Measurements from ENCODE around the gene WWOX.

WWOX gene

GRCh38 chr16:78300469-78300868 is 201.0 kb downstream of the WWOX start:
- Mint-ChIP-seq H3K27ac (no peak overlapping the region), H3K27me3 (ENCODE audit: low read depth) (no peaks in the 10 kb centered on the region), H3K36me3 (ENCODE audit: low read depth) (no peaks in the 10 kb centered on the region), H3K4me3 (no peak overlapping the region), H3K4me1 (ENCODE audit: low read depth) (no peaks in the 10 kb centered on the region), H3K9me3 (no peaks in the 10 kb centered on the region)

GRCh38 chr16:78303946-78304345 is 204.5 kb downstream of the WWOX start:
- H3K4me3 Mint-ChIP-seq, result no peak overlapping the region
- no peaks in the 10 kb centered on the region for H3K36me3 Mint-ChIP-seq (ENCODE audit: low read depth)
- H3K27me3 Mint-ChIP-seq (ENCODE audit: low read depth), result no peaks in the 10 kb centered on the region
- no peaks in the 10 kb centered on the region for H3K9me3 Mint-ChIP-seq
- no peak overlapping the region for H3K27ac Mint-ChIP-seq
- no peaks in the 10 kb centered on the region for H3K4me1 Mint-ChIP-seq (ENCODE audit: low read depth)

GRCh38 chr16:78306361-78306760 is 206.9 kb downstream of the WWOX start:
- Mint-ChIP-seq H3K4me3 (no peak overlapping the region), H3K9me3 (no peaks in the 10 kb centered on the region), H3K27me3 (ENCODE audit: low read depth) (no peaks in the 10 kb centered on the region), H3K27ac (no peak overlapping the region), H3K36me3 (ENCODE audit: low read depth) (no peaks in the 10 kb centered on the region), H3K4me1 (ENCODE audit: low read depth) (peaks cover 2% of the 10 kb centered on the region)

- H3K4me1 Mint-ChIP-seq (ENCODE audit: low read depth), result peaks cover 2% of the 10 kb centered on the region
- H3K36me3 Mint-ChIP-seq (ENCODE audit: low read depth), result no peaks in the 10 kb centered on the region
- no peaks in the 10 kb centered on the region for H3K27me3 Mint-ChIP-seq (ENCODE audit: low read depth)
- no peaks in the 10 kb centered on the region for H3K9me3 Mint-ChIP-seq
- H3K27ac Mint-ChIP-seq, result no peak overlapping the region
- no peak overlapping the region for H3K4me3 Mint-ChIP-seq
Measured at GRCh38 chr16:78307824-78308528, 208.5 kb downstream of the WWOX start.

GRCh38 chr16:78309763-78310162 is 210.3 kb downstream of the WWOX start:
- Mint-ChIP-seq H3K4me1 (ENCODE audit: low read depth) (peaks cover 2% of the 10 kb centered on the region), H3K36me3 (ENCODE audit: low read depth) (no peaks in the 10 kb centered on the region), H3K4me3 (no peak overlapping the region), H3K9me3 (no peaks in the 10 kb centered on the region), H3K27me3 (ENCODE audit: low read depth) (no peaks in the 10 kb centered on the region), H3K27ac (no peak overlapping the region)

GRCh38 chr16:78310196-78310595 is 210.7 kb downstream of the WWOX start:
- no peaks in the 10 kb centered on the region for H3K36me3 Mint-ChIP-seq (ENCODE audit: low read depth)
- H3K4me3 Mint-ChIP-seq, result no peak overlapping the region
- peaks cover 2% of the 10 kb centered on the region for H3K4me1 Mint-ChIP-seq (ENCODE audit: low read depth)
- no peaks in the 10 kb centered on the region for H3K27me3 Mint-ChIP-seq (ENCODE audit: low read depth)
- no peaks in the 10 kb centered on the region for H3K9me3 Mint-ChIP-seq
- H3K27ac Mint-ChIP-seq, result no peak overlapping the region

GRCh38 chr16:78310990-78311561 is 211.6 kb downstream of the WWOX start:
- peaks cover 2% of the 10 kb centered on the region for H3K4me1 Mint-ChIP-seq (ENCODE audit: low read depth)
- H3K36me3 Mint-ChIP-seq (ENCODE audit: low read depth), result no peaks in the 10 kb centered on the region
- H3K9me3 Mint-ChIP-seq, result no peaks in the 10 kb centered on the region
- H3K27ac Mint-ChIP-seq, result no peak overlapping the region
- H3K4me3 Mint-ChIP-seq, result no peak overlapping the region
- H3K27me3 Mint-ChIP-seq (ENCODE audit: low read depth), result no peaks in the 10 kb centered on the region

GRCh38 chr16:78311831-78312230 is 212.4 kb downstream of the WWOX start:
- H3K4me3 Mint-ChIP-seq, result no peak overlapping the region

GRCh38 chr16:78317564-78318240 is 218.2 kb downstream of the WWOX start:
- H3K4me1 Mint-ChIP-seq (ENCODE audit: low read depth), result no peaks in the 10 kb centered on the region
- no peaks in the 10 kb centered on the region for H3K27me3 Mint-ChIP-seq (ENCODE audit: low read depth)
- no peak overlapping the region for H3K4me3 Mint-ChIP-seq
- H3K27ac Mint-ChIP-seq, result no peak overlapping the region
- no peaks in the 10 kb centered on the region for H3K36me3 Mint-ChIP-seq (ENCODE audit: low read depth)
- H3K9me3 Mint-ChIP-seq, result no peaks in the 10 kb centered on the region

More at GRCh38 chr16:78311831-78312230, 212.4 kb downstream of the WWOX start:
- Mint-ChIP-seq H3K27ac (no peak overlapping the region), H3K9me3 (no peaks in the 10 kb centered on the region), H3K36me3 (ENCODE audit: low read depth) (no peaks in the 10 kb centered on the region), H3K4me1 (ENCODE audit: low read depth) (peaks cover 2% of the 10 kb centered on the region), H3K27me3 (ENCODE audit: low read depth) (no peaks in the 10 kb centered on the region)

GRCh38 chr16:78321620-78322360 is 222.3 kb downstream of the WWOX start:
- no peaks in the 10 kb centered on the region for H3K27me3 Mint-ChIP-seq (ENCODE audit: low read depth)
- no peak overlapping the region for H3K4me3 Mint-ChIP-seq
- no peaks in the 10 kb centered on the region for H3K36me3 Mint-ChIP-seq (ENCODE audit: low read depth)
- H3K4me1 Mint-ChIP-seq (ENCODE audit: low read depth), result no peaks in the 10 kb centered on the region
- no peak overlapping the region for H3K27ac Mint-ChIP-seq
- H3K9me3 Mint-ChIP-seq, result no peaks in the 10 kb centered on the region

GRCh38 chr16:78323315-78323714 is 223.9 kb downstream of the WWOX start:
- Mint-ChIP-seq H3K36me3 (ENCODE audit: low read depth) (no peaks in the 10 kb centered on the region), H3K9me3 (no peaks in the 10 kb centered on the region), H3K4me1 (ENCODE audit: low read depth) (no peaks in the 10 kb centered on the region), H3K27ac (no peak overlapping the region), H3K27me3 (ENCODE audit: low read depth) (no peaks in the 10 kb centered on the region), H3K4me3 (no peak overlapping the region)

GRCh38 chr16:78324649-78325285 is 225.3 kb downstream of the WWOX start:
- Mint-ChIP-seq H3K9me3 (no peaks in the 10 kb centered on the region), H3K27ac (no peak overlapping the region), H3K36me3 (ENCODE audit: low read depth) (no peaks in the 10 kb centered on the region), H3K4me3 (no peak overlapping the region), H3K27me3 (ENCODE audit: low read depth) (no peaks in the 10 kb centered on the region), H3K4me1 (ENCODE audit: low read depth) (no peaks in the 10 kb centered on the region)

GRCh38 chr16:78325468-78326352 is 226.3 kb downstream of the WWOX start:
- Mint-ChIP-seq H3K27me3 (ENCODE audit: low read depth) (no peaks in the 10 kb centered on the region), H3K36me3 (ENCODE audit: low read depth) (no peaks in the 10 kb centered on the region), H3K4me3 (no peak overlapping the region), H3K9me3 (no peaks in the 10 kb centered on the region), H3K27ac (no peak overlapping the region), H3K4me1 (ENCODE audit: low read depth) (no peaks in the 10 kb centered on the region)
